Measurements from ENCODE around the gene ARMH3.

- TF ChIP-seq CTCF (IDR thresholded peaks at IDR 0.05) (no peak), POLR2AphosphoS5 (IDR thresholded peaks at IDR 0.05) (no peak)
Measured at GRCh38 chr10:101851411-101852116, 204.4 kb downstream of the ARMH3 start.
